Stimulated activated CD4-positive, alpha-beta T cell treated with anti-CD3 and anti-CD28 coated beads, Interleukin-2, amount 100 ng/mL, for 4 hours (primary cell): Measurements from ENCODE around the gene MAP3K20.
A peak's percentile ranks its signal among the peaks of the same experiment; 100 is the strongest.
"Not testable (repeated sequence)": the region's sequence is repeated elsewhere in the genome, so short reads cannot be mapped to it uniquely, and the experiment has no call there.

ENCODE experiments used
- DNase-seq: peaks from one replicate; pipeline ENCODE4 v3.0.0-alpha.2; 2020; ENCODE audit warnings: low read depth

Gene MAP3K20

GRCh38 chr2:173126819-173127218 lies 51.2 kb downstream of the MAP3K20 start:
- no peak for DNase-seq

GRCh38 chr2:173128132-173128531 lies 52.5 kb downstream of the MAP3K20 start:
- not testable (repeated sequence) for DNase-seq

DNA sequence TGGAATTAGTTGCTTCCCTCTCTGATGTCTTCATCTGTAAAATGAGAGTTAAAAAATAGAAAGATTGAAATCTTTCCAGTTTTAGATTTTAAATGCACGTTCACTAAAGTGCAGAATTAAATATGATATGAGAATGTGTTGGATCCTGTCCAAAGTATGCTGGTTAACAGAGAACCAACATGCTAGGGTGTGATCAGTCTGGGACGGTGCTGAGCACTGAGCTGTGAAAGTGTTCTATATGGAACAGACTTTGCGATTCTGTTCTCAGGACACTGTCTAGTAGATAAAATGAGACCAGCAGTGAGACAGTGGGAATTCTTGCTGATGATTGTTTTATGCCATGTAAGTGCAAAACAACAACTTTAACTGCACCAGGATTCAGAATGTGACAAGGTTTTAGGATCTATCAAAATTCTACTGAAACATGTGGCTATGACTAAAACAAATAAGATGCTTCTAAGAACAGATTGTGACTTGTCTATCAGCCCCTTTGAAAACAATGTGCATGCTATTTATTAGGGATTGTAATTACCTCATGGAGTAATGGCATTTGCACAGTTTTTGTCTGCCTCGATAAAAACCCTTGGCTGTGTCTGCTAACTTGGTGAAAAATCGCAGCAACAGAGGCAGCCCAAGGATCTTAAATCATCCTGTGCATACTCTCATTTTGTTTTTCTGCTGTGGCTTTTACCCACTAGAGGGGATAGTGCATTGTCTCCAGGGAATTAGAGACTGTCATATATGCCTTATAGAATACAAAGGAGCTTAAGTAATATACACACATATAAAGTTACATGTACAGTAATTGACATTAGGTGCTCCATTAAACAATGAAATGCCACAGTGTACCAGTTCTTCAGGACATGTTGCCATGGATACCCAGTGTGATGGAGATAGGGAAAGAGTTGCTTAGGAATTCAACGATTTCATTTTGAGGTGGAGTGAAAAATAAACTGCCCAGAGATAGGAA lies 55.1 kb downstream of the MAP3K20 start:
- no peak for DNase-seq

DNA sequence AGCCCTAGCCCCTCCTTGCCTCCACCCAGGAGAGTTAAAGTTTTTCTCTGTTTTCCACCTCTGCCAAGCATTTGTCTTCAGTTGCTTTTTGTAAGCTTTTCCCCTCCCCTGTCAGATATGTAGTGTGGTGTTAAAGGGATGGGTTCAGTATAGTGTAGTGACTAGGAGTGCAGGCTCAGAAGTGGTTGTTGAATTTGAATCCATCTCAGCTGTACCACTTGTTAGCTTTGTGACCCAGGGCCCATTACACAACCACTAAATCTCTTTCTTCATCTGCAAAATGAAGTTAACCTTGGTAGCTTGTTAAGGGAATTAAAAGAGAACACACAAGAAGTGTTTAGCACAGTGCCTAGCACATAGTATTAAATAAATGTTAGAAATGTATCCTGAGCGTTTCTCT lies 56.9 kb downstream of the MAP3K20 start:
- no peak for DNase-seq

DNA sequence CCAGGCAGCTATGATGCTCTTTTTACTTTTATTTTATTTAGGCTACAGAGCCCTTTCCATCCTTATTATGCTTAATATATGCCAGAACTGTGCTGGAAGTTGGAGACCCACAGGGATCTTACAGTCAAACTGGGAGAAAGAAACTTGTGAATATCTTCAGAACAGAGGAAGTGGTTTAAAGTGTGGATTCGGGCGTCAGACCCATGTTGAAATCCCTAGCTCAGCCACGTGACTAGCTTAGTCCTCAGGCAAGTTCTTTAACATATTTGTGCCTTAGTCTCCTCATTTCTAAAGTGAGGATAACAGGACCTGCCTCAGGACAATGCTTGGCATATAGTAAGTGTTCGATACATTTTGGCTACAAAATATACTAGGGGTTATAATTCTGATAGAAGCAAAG lies 59.1 kb downstream of the MAP3K20 start:
- DNase-seq: no peak

- DNase-seq: no peak
Measured at GRCh38 chr2:173136067-173136466, 60.4 kb downstream of the MAP3K20 start.

DNA sequence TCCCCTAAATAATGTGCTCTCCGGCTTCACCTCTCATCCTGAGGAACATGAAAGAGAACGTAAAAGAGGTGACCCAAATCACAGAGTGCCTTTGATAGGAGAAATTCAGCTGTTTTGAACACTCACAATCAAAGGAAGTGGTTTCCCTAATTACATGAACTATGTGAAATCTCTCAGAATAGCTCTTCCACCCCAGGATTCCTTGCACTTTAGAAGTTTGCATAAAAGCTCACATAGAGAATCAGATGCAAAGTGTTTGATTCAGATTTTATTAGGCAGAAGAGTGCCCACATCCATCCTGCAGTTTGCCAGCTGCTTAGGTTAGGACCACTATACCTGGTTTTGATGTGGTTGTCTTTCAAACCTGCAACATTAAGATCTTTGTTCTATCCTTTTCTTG lies 61.0 kb downstream of the MAP3K20 start:
- DNase-seq: no peak

GRCh38 chr2:173137610-173138009 lies 62.0 kb downstream of the MAP3K20 start:
- DNase-seq: no peak

DNA sequence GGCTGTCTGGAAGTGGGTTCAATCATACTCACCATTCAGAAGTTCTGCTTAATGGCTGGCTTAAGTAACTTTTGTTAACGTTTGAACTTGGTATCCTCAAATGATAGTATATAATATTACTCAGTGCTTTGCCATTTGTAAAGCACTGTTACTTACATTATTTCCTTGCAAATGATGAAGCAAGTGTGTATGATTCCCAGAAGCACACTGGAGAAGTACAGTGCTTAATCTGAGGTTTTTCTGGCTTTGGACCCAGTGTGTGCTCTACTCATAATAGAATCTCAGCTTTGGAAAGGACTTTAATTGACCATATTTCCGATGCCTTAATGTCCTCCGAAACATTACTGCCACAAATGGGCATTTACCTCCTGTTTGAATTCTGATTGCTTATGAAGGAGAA lies 63.3 kb downstream of the MAP3K20 start:
- DNase-seq: no peak

GRCh38 chr2:173141666-173142065 lies 66.0 kb downstream of the MAP3K20 start:
- DNase-seq: no peak

- DNase-seq: no peak
Measured at GRCh38 chr2:173145454-173145853, 69.8 kb downstream of the MAP3K20 start.

DNA sequence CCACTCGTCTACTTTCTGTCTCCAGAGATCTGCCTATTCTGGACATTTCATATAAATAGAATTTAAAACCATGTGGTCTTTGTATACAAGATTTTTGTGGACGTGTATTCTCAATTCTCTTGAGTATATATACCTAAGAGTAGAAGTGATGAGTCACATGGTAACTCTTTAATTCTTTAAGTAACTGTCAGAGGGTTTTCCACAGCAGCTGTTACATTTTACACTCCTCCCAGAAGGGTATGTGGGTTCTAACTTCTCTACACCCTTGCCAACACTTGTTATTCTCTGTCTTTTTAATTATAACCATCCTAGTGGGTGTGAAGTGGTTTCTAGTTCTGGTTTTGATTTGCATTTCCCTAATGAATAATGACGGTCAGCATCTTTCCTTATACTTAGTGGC lies 70.9 kb downstream of the MAP3K20 start:
- no peak for DNase-seq

DNA sequence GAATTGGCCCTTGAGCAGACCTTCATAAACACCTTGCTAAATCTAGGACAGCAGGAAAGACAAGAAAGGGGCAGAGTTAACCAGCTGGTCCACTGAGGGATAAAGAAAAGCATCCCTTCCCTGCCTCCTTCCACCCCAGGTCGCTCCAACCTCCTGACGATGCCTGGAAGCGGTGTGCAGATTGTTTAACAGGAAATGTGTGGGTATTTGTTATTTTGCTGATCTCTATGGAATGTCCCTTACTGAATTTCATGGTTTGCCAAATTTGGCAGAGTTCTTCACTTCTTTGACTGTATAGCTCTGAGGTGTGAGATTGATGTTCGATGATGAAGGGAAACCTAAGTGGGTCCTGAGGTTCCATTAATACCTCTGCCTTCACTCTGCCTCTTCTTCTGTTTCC lies 72.9 kb downstream of the MAP3K20 start:
- DNase-seq: no peak

DNA sequence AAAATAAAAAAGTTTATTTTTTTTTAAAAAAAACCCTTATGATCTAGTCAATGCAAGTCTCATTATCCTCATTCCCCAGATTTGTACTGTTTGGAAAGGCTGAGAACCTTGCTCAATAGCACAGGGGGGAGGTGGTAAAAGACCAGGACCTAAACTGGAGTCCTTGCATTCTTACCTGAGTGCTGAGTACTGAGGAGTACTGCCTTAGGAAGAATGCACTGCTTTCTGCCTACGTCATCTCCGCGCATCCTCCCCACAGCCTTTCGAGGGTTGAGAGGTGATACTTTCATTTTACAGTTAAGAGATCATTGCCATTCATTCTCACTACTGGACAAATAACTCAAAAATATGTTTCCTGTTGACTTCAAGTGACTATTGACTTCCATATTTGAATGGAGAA lies 73.8 kb downstream of the MAP3K20 start:
- DNase-seq: peak; percentile 7

DNA sequence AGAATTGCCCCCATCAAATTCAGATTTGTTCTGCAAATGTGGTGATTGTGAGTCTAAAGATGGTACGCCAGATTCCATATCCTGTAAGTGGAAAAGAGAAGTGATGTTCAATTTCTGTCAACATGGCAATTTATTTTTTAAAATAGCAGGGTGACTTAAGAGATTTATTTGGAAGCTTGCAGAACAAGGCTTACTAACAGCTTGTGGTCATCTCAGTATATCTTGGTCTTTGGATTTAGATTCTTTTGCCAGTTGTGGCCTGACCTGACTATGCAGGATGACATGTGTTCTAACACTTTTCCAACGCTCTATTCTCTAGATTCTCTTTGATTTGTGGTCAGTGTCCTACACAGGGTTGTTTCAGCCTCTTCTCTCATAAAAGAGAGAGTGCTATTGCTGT lies 74.4 kb downstream of the MAP3K20 start:
- no peak for DNase-seq

DNA sequence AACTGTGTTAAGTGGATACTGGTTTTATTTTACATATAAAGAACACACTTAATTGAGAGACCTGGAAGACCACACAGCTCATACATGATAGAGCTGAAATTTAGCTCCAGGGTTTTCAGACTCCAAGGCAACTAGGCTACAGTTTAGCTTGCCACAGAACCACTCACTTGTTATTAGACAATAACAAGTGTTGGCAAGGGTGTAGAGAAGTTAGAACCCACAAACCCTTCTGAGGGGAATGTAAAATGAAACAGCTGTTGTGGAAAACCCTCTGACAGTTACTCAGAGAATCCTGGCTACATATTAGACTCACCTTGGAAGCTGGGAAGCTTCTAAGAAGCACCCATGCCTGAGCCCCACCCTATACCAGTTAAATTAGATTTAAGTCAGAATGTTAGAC lies 75.3 kb downstream of the MAP3K20 start:
- DNase-seq: no peak

GRCh38 chr2:173151671-173152401 lies 76.2 kb downstream of the MAP3K20 start:
- DNase-seq: no peak

DNA sequence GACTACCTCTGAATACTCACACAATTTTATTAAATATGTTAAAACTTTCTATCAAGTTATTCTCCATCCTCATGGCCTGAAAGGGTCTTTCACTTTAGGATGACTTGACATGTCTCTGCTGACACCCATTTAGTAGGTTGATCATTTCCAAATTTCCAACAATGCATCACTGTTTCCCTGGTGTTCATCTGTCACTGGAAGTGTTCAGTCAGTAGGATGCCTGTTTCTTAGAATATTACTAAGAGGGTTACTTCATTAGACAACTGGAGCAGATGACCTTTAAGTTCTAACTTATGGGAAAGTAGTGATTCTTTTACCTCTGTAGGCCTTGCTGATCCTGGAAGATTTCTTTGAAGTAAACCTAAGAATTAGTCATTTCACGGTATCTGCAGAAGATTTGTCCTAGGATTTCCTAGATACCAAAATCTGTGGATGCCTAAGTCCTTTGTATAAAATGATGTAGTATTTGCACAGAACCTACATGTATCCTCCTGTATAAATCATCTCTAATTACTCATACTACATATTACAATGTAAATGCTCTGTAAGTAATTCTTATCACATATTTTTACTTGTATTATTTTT lies 77.7 kb downstream of the MAP3K20 start:
- no peak for DNase-seq

GRCh38 chr2:173157676-173158293 lies 82.1 kb downstream of the MAP3K20 start:
- DNase-seq: no peak

DNA sequence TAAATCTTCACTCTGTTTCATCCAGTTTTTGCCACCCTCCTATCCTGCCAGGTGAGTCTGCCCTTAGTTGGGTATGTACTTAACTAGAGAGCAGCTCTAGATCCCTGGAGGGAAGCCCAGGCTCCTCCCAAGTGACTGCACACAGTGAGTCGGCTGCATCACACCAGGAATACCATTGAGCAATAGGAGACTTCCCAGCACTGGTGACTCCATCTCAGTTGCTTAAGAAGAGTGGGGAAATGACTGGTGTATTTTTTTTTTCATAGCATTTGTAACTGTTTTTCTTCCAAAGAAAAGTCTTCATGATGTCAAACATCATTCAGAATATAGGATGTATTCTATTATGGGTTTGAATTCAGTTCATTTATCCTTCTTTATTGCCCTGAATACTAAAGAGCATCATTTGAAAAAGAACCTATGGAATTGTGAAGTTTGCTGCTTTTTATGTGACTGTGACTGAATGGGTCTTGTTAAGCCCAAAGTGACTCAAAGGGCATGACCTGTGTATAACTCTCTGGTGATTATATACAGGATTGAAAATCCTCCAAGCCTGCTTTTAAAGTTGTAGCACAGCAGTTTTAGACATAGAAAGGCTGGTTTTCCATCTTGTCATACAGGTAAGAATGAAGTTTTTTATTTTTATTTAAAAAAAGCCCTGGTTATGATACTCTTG lies 84.3 kb downstream of the MAP3K20 start:
- no peak for DNase-seq

DNA sequence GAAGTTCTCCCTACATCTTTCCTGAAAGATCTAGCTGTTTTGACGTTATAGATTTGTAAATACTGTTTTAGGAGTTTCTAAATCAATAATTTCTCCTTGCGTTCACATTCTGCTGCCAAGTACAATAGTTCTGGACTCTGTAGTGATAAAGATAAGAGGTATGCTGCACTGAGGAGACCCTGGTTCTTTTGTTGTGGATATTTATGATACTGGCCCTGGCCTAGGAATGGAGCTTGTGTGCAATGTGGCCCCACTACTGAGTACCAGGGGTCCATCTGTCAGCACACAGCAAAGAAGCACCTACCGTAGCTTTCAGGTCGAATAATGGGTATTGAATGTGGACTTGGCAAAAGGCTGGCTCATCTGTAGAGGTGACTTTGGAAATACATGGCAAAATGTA lies 85.0 kb downstream of the MAP3K20 start:
- no peak for DNase-seq

DNA sequence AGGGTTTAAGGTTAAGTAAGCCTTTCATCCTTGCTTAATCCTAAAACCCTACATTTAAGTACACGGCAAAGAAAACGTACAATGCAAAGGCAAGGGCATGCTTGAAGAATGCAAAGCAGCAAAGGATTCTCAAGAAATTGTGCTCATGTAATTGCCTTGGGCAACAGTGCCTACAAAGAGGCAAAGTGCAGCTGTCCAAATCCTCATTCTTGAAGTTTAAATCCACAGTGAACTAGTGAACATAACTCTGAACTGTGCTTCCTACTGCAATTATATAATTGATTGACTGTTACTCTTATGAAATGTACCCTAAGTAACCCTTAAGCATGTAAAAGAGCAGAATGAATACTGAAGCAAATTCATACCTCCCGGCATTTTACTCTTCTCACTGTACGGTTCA lies 85.4 kb downstream of the MAP3K20 start:
- DNase-seq: no peak
